Mucosa of descending colon (tissue), 3 donors: Measurements from ENCODE around the gene DENND5B. TPM values are rescaled to one million over a fixed set of nuclear protein-coding genes. Genes with fewer than 3 reads are reported as not detected.
A peak's percentile ranks its signal among the peaks of the same experiment; 100 is the strongest.

Source experiments
- ATAC-seq: fragments of 200-7000 bp; cut with Tn5 transposase; one replicate; pipeline ENCODE4 v1.9.1; 2020; ENCODE audit warnings: mild to moderate bottlenecking, moderate library complexity
- DNase-seq, 3 donors: peaks; one replicate each; pipeline ENCODE4 v3.0.0-alpha.2; 2020
- H3K36me3 ChIP-seq: fragments of 200-600 bp; one replicate; pipeline ENCODE4 v1.8.0; 2021; ENCODE audit warnings: low read depth, mild to moderate bottlenecking
- H3K4me1 ChIP-seq: fragments of 200-600 bp; one replicate; pipeline ENCODE4 v1.8.0; 2021; ENCODE audit warnings: low read depth, mild to moderate bottlenecking
- H3K4me3 ChIP-seq: fragments of 200-600 bp; one replicate; pipeline ENCODE4 v1.8.0; 2021; ENCODE audit warnings: mild to moderate bottlenecking
- H3K9me3 ChIP-seq: fragments of 200-600 bp; one replicate; pipeline ENCODE4 v1.8.0; 2021; ENCODE audit warnings: mild to moderate bottlenecking
- CTCF ChIP-seq: fragments of 200-600 bp; IDR thresholded peaks from one replicate; pipeline ENCODE4 v1.8.0; 2022; ENCODE audit warnings: antibody characterized with exemption, mild to moderate bottlenecking
- intact Hi-C, 2 donors: fragments of 100-400 bp; cut with DNase I in 1 of 2; cut with micrococcal nuclease in 1 of 2; formaldehyde crosslinking; loops; one replicate each; pipeline versions ENCODE4 v1.11.0 to v1.11.1; 2022; cut with DNase I, micrococcal nuclease
- total RNA-seq, 3 donors: library from RNA; stranded (reverse); fragmentation: NEBNext Ultra II Directional in 2 of 3; extraction: Animal tissue kit (Norgen Biotek cat#: 25700) in 2 of 3; gene quantifications; one replicate each; pipeline versions ENCODE4 v1.2.1 to v1.2.4, GENCODE V29; 2021 to 2023
- donor health status: DM: no; HTN: no; CAD: no; lungs with moderate emphysema.
- donor health status: DM: no; HTN: no; CAD: no.
- donor health status: DM: no; HTN: yes; CAD: no.

Gene DENND5B
- total RNA-seq, 3 donors from 2014 or later = 10.4 to 20.3 (median 12.8) TPM

GRCh38 chr12:31343139-31343538 lies 247.8 kb downstream of the DENND5B start:
- ATAC-seq (no peak), DNase-seq (no peak)
- no peak for TF ChIP-seq CTCF
- intact Hi-C loops = no loop called here
- no peaks in the 10 kb centered on the region for H3K4me1 ChIP-seq
- H3K36me3 ChIP-seq = no peaks in the 10 kb centered on the region
- no peak overlapping the region for H3K4me3 ChIP-seq
- H3K9me3 ChIP-seq = no peaks in the 10 kb centered on the region

- no peak for TF ChIP-seq CTCF
- no peaks in the 10 kb centered on the region for H3K36me3 ChIP-seq
- intact Hi-C loops = no loop called here
Measured at GRCh38 chr12:31342286-31342685, 248.7 kb downstream of the DENND5B start.

DNA sequence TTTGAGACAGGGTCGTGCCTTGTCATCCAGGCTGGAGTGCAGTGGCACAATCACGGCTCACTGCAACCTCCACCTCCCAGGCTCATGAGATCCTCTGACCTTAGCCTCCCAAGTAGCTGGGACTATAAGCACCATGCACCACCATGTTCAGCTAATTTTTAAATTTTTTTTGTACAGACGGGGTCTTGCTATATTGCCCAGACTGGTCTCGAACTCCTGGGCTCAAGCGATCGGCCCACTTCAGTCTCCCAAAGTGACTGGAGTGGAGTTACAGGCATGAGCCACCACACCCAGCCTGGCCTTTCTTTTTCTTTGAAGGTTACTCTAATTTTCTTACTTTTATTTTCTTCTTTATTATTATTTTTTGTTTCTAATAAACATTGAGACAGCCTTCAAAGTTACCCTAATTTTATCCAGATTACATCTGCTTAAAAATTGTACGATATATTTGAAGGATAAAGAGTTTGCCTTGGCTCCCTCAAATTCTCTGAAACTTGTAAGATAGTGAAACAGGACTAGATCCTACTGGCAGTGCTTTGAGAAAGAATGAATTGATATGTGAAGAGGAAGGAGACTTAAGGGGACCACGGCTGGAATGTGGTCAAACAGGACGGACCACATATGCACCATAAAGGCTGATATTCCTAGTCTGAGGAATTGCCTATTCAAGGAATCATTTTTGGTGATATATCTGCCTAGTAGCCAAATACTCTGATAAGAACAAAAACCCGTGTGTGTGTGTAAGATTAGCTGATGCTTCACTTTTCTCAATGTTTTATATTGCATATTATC lies 250.9 kb downstream of the DENND5B start:
- no peak for DNase-seq
- H3K36me3 ChIP-seq = no peaks in the 10 kb centered on the region
- intact Hi-C loops = no loop called here
- ATAC-seq = no peak
- no peaks in the 10 kb centered on the region for H3K9me3 ChIP-seq
- no peak overlapping the region for H3K4me3 ChIP-seq
- H3K4me1 ChIP-seq = no peaks in the 10 kb centered on the region
- TF ChIP-seq CTCF = no peak

More at GRCh38 chr12:31342286-31342685, 248.7 kb downstream of the DENND5B start:
- Histone ChIP-seq H3K4me1 (no peaks in the 10 kb centered on the region), H3K9me3 (no peaks in the 10 kb centered on the region), H3K4me3 (no peak overlapping the region)
- DNase-seq (no peak), ATAC-seq (no peak)

GRCh38 chr12:31337952-31338351 lies 253.0 kb downstream of the DENND5B start:
- no peak for TF ChIP-seq CTCF

More at GRCh38 chr12:31337952-31338351, 253.0 kb downstream of the DENND5B start:
- DNase-seq (no peak), ATAC-seq (peak; percentile 45)
- no peaks in the 10 kb centered on the region for H3K36me3 ChIP-seq
- H3K9me3 ChIP-seq = no peaks in the 10 kb centered on the region
- no peak overlapping the region for H3K4me3 ChIP-seq
- H3K4me1 ChIP-seq = no peaks in the 10 kb centered on the region
- intact Hi-C loops = no loop called here

Other genes with a start within 250 kb of the DENND5B start
- 1 to 10 TPM; 5.6 to 7.0 (median 6.1) TPM for gene ETFBKMT, start 68.6 kb upstream of the DENND5B start, total RNA-seq
- gene AMN1, start 137.9 kb upstream of the DENND5B start, total RNA-seq = 1 to 10 TPM; 3.1 to 7.3 (median 3.2) TPM